Measurements from ENCODE around the gene PINK1. TPM values are rescaled to one million over a fixed set of nuclear protein-coding genes. Genes with fewer than 3 reads are reported as not detected.

The PINK1 gene
- total RNA-seq, 1 experiment from 2014 or later = 17.0 TPM

GRCh38 chr1:20700636-20701215 is 67.5 kb downstream of the PINK1 start:
- Histone ChIP-seq H3T11ph (ENCODE audit: low read length) (no peak overlapping the region), H4K5ac (ENCODE audit: insufficient read length, low read depth, low read length) (no peak overlapping the region), H3K9me3 (ENCODE audit: control insufficient read depth, low read depth, low read length) (no peaks in the 10 kb centered on the region), H3K79me1 (ENCODE audit: insufficient read depth, low read depth, low read length, poor library complexity, severe bottlenecking) (no peaks in the 10 kb centered on the region), H3K27ac (ENCODE audit: insufficient read length, low read depth, low read length) (no peak overlapping the region), H2BK120ac (ENCODE audit: low read depth, low read length, poor library complexity, severe bottlenecking) (no peak overlapping the region), H3K4me1 (ENCODE audit: insufficient read depth, low read length) (no peaks in the 10 kb centered on the region), H3K56ac (ENCODE audit: insufficient read length, low read depth, low read length) (no peak overlapping the region), H3K4me2 (ENCODE audit: insufficient read depth, insufficient read length, low read length) (no peak overlapping the region), H2BK12ac (ENCODE audit: insufficient read length, low read depth, low read length) (no peak overlapping the region), H2BK15ac (ENCODE audit: low read depth, low read length) (no peak overlapping the region), H2AFZ (ENCODE audit: low read length) (no peak overlapping the region), H3K23ac (ENCODE audit: insufficient read length, low read depth, low read length) (no peak overlapping the region), H4K20me1 (ENCODE audit: control insufficient read depth, insufficient read depth, insufficient read length) (no peaks in the 10 kb centered on the region), H2BK5ac (ENCODE audit: insufficient read length, low read length) (no peak overlapping the region), H3K27me3 (ENCODE audit: insufficient read depth, low read length) (no peaks in the 10 kb centered on the region), H4K91ac (ENCODE audit: insufficient read length, low read depth, low read length) (no peak overlapping the region), H4K8ac (replicated peaks; ENCODE audit: insufficient read length, low read depth, low read length) (no peak overlapping the region), H2BK20ac (ENCODE audit: low read depth, low read length, poor library complexity, severe bottlenecking) (no peak overlapping the region), H3K23me2 (ENCODE audit: insufficient read length, low read depth, low read length, poor library complexity, severe bottlenecking) (peaks cover 10% of the 10 kb centered on the region), H3K79me2 (ENCODE audit: insufficient read depth, low read length) (no peaks in the 10 kb centered on the region), H2AK5ac (ENCODE audit: insufficient read length, low read length) (no peak overlapping the region), H3K14ac (ENCODE audit: insufficient read depth, low read length) (no peak overlapping the region), H3K9ac (ENCODE audit: extremely low read depth, insufficient read length, low read length) (no peak overlapping the region), H3K4ac (ENCODE audit: low read depth, low read length) (no peak overlapping the region), H3K18ac (ENCODE audit: insufficient read length, low read depth, low read length) (no peak overlapping the region)
- peaks cover 6 to 16% of the 10 kb centered on the region in 2 experiments; a peak in 3 of 4 replicates for H3K4me1 Mint-ChIP-seq
- H3K36me3 Mint-ChIP-seq (ENCODE audit: insufficient read depth in 1 of 3, low read depth in 3 of 3) = peaks cover 0 to 12% (median 5%) of the 10 kb centered on the region in 3 experiments; a peak in 4 of 7 replicates
- H3K27me3 Mint-ChIP-seq (ENCODE audit: low read depth) = peaks cover 12% of the 10 kb centered on the region
- no peak for TF ChIP-seq CTCF (conservative IDR thresholded peaks at IDR 0.05)
- H3K4me3 Mint-ChIP-seq = no peak overlapping the region; a peak in 1 of 5 replicates
- WGBS (ENCODE audit: extremely low coverage, insufficient read length, low lambda C conversion rate) = no CpG with 5 or more reads among the region's 17 CpGs
- no peak for DNase-seq
- H3K9me3 Mint-ChIP-seq = no peaks in the 10 kb centered on the region
- no peak overlapping the region; a peak in 1 of 7 replicates for H3K27ac Mint-ChIP-seq

Other genes with a start within 250 kb of the PINK1 start
- 0.97 and 1.2 TPM in 2 replicates for gene CAMK2N1, start 147.2 kb upstream of the PINK1 start, total RNA-seq (2021)
- 25.5 and 27.1 TPM in 2 replicates for gene MUL1, start 125.3 kb upstream of the PINK1 start, total RNA-seq (2021)
- gene FAM43B, start 80.9 kb upstream of the PINK1 start, total RNA-seq (2021) = 0.20 and 0.22 TPM in 2 replicates
- 6.5 and 7.0 TPM in 2 replicates for gene CDA, start 44.4 kb upstream of the PINK1 start, total RNA-seq (2021)
- 255 and 269 TPM in 2 replicates for gene DDOST, start 27.9 kb downstream of the PINK1 start, total RNA-seq (2021)
- gene KIF17, start 84.5 kb downstream of the PINK1 start, total RNA-seq (2021) = 3.4 and 5.1 TPM in 2 replicates
- gene SH2D5, start 99.2 kb downstream of the PINK1 start, total RNA-seq (2021) = 7.2 and 8.7 TPM in 2 replicates
- 127 TPM in 2 replicates for gene HP1BP3, start 153.8 kb downstream of the PINK1 start, total RNA-seq (2021)